HG03565 (cell line): ENCODE data around the gene ABLIM1.
A peak's percentile ranks its signal among the peaks of the same experiment; 100 is the strongest.

Experiments used
- ATAC-seq: cut with Tn5 transposase; IDR thresholded peaks from one replicate; pipeline ENCODE4 v1.9.1; 2021; ENCODE audit warnings: mild to moderate bottlenecking, moderate library complexity; ENCODE audit not compliant: unreplicated experiment

ABLIM1 gene

DNA sequence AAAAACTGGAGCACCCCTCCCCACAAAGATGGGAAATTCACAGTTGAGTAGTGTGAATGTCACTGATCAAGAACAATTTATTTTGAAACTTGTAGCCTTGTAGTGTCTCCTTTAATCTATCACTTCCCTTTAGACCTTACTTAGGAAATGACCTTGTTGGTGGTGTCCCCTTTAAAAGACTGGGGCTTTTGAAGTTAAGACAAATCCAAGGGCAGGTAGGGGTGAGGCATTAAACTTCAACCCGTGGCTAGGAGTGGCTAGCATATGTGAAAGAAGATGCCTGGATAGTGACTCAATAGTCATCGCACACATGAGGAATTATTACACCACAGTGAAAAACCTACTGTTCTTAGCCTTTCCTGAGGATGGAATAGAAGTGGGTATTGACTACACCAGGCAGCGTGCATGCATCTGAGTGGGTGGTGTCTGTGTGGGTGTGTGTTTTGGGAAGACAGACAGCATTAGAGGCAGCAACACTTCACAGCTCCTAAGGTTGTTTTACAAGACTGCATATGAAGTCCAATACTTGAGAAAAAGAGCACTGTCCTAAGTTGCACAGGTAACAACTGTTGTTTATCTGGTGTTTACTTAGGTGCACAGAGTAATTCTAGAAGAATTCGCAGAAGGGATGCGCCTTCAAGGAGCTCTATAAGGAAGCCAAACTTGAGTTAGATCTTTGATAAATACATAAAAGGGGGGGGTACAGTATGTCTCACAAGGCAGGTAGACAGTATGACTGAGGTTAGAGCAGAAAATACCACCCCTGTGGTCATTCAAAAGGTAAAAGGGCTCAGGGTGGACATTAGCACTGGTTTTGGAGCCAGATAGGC is 32.9 kb downstream of the ABLIM1 start:
- ATAC-seq, result no peak

DNA sequence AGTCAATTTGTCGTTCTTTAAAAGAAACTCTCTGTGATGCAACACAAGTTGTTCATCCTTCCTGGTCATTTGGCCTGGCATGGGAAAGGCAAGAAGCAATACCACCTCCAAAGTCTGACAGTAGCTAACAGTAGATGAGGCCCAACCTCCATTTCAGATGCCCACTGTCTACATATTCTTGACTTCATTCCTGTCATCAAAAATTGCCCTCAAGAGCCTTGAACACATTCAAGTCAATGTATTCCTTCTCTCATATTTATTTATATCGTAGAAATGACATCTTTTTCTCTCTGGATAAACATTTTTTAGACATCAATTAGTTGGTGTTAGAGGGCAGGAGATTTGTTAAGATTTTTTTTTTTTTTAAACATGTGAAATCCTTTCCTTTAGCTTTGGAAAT is 33.7 kb downstream of the ABLIM1 start:
- no peak for ATAC-seq

DNA sequence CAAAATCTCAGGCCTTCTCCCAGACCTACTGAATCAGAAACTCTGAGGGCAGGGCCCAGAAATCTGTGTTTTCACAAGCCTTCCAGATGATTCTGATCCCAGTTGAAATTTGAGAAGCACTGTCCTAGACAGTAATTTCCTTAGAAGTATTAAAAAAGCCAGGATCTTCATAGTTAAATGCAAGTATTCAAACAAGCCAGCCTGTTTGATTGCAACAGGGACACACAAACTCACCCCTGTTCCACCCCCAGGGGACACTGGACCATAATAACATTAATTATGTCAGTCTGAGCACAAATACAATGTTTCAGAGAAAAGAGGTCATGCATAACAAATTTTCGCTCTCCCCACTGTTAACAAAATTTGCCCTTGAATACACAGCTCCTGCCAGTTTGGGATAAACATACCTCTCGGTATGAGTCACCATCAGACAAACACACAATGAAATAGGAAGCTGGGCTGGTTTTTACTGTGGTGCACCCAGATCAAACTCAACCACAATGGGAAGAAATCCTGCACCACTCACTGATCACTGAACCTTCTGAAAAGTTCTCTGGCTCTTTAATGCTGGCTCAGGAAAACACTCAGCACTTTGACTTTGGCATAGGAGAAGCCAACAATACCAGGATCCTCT is 34.3 kb downstream of the ABLIM1 start:
- ATAC-seq, result no peak

GRCh38 chr10:114623155-114623554 is 34.9 kb downstream of the ABLIM1 start:
- no peak for ATAC-seq

- no peak for ATAC-seq
These were observed 39.4 kb downstream of the ABLIM1 start for GRCh38 chr10:114618722-114619121.

- ATAC-seq, result no peak
These were observed 41.6 kb downstream of the ABLIM1 start for GRCh38 chr10:114616516-114616915.

GRCh38 chr10:114616103-114616502 is 42.0 kb downstream of the ABLIM1 start:
- ATAC-seq, result no peak

- ATAC-seq, result peak; percentile 88
These were observed 42.5 kb downstream of the ABLIM1 start for GRCh38 chr10:114615600-114616007.

DNA sequence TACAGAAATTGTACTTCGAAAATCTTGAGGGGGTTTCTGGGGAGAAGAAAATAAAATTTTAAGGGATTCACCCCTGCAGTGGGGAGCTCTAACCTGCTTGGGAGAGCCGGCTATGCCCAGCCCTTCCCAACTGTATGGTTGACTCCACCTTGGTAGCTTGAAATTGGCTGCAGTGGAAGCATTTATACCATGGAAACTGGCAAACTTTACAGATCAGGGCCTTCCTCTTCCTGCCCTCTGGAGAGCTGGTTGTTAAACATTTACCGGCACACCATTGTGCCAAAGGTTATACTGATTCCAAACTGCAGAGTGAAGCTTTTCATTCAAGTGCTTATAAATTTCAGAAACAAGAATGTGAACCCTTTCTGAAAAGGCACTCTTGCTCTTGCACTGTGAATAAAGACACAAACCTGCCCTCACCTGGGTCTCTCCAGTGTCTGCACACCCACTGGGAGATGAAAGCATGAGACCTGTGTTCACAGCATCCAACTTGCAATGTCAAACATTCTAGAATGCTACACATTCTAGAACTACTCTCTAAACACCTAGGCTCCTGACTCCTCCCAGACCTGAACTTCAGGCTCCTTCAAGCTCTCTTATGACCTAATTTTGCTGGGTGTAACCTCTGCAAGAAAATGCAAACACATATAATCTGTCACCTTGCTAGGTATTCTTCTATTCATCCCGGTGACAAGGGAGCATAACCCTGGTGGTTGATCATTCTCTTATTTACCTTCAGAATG is 44.7 kb downstream of the ABLIM1 start:
- ATAC-seq, result no peak

DNA sequence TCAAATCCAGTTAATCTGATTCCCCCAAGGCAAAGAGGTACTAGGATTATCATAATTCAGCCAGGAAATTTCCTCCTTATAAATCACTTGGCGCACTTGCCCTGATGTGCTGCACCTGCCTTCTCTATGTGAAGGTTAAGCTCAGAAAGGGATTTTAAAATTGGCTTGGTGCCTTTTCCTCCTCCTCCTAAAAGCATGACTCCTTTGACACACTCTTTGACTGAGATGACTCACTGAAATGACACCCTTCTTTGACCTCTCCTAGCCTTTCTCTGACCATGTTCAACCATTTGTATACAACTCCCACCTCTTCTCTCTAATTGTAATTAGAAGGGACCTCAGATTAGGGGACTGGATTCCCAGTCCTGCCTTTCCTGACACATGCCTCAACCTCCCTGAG is 46.5 kb downstream of the ABLIM1 start:
- no peak for ATAC-seq

GRCh38 chr10:114609518-114610426 is 48.3 kb downstream of the ABLIM1 start:
- ATAC-seq, result no peak

GRCh38 chr10:114607358-114607998 is 50.6 kb downstream of the ABLIM1 start:
- ATAC-seq, result no peak

DNA sequence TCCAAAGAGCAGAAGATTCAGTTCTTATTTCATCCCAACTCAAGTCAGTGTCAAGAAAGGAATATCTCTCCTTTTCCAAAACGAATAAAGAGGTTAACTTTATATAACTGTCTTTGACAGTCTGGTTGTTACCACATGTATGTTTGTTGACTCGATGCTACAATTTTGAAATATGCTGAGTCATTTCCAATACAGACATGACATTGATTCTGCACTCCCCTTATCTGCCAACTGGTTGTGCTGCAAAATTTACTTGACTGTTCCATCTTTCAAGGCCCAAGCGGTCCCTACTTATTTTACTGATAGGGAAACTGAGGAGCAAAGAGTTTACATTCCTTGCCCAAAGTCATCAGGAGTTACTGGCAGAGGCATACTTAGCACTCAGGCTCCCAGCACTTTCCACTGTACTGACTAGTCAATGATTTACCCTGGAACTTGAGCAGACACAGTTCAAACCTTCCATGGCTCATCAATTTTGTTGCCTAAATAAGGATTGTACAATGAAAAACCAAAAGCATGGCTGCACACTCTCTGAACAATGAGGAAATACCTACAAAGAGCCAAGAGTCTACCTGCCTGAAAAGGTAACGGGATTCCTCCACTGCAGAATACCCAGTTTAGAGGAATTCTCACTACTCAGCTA is 52.8 kb downstream of the ABLIM1 start:
- ATAC-seq, result no peak

- ATAC-seq, result no peak
These were observed 53.5 kb downstream of the ABLIM1 start for GRCh38 chr10:114604357-114605130.

DNA sequence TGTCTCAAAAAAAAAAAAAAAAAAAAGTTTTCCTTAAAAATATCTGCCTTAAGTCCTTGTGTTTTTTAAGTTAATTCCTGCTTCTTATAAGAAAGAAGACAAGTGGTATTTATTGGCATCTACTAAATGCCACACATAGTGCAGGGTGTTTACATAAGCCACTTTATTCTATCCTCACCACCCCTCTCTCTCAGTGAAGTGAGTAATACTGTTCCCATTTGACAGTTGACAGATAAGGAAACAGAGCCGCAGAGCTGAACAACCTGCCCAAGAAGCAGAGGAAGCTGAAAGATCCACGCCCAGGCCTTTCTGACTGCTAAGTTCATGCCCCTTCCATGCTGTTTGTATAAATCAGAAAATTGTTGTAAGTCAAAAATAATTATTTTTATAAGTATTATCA is 54.1 kb downstream of the ABLIM1 start:
- no peak for ATAC-seq

DNA sequence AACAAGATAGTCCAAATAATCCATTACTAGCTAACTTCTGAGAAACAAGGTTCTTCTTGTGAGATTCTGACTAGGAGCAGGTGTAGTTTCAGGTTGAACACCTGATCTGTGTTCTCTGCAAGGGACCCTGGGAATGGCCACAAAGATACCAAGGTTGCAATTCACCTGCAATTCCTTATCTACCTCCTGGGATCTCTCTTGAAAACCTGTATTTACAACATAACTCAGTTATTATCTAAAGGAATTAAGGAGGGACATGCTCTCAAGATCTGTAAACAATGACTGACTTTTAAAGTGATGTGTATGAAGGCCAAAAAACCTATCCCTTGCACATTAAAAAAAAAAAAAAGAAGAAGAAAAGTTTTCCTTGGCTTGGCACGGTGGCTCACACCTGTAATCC is 54.8 kb downstream of the ABLIM1 start:
- no peak for ATAC-seq

DNA sequence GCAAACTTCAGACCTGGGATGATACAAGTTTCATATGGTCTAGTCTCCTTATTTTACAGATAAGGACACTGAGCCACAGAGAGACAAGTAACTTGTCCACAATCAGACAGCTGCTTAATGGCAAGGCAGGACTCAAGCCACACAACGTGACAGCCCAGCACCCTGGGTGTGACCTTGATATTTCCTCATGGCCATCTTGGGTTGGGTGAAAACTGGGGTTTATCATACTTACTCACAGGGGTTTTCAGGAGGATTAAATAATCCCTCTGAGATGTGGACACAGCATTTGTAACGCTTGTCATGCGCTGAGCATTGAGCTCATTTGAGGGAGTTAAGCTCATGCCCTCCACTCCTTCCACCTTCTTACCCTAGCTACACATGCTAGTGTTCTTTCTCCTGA is 58.0 kb downstream of the ABLIM1 start:
- ATAC-seq, result no peak

DNA sequence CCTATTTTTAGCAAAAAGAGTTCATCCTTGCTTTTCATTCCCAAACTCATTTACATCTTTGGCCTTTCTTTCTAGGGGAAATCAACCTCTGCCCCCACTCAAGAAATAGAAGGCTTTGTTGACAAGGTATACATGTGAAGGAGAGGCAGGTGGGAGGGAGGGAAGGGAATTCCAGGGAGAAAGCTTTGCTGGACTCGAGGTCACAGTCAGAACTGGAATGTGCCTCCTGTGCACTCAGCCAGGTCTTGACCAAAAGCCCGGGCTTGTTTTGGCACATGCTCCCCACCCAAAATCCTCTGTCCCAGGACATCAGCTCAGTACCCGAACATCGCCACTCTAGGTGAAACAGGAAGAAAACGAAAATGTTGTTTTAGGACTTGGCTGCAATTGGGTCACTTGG is 61.3 kb downstream of the ABLIM1 start:
- no peak for ATAC-seq

DNA sequence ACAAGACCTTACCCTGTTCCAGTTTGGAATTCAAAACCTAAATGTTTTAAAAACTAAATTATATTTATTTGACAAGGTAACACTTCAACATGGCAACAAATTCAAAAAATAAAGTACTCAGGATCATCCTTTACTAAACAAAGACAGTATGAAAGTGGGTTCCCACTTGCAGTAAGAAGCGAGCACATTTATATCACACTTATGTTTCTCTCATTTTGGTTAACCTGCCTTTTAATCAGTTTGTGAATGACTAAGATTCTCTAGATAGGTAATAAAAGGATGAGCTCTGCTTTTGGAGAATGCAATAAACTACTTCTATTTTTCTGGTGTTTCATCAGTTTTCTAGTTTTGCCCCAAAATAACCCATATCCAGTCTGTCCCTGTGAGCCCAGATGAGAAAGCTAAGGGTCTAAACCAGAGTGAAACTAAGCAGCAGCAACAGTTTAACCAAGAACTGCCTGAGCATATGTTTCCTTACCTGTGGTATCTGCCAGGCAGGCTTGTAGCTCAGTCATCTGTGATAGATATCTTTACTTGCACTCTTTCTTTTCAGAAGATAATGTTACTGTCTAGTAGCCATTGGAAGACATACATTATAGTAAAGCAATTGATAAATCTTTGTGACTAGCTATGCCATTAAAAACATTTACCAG is 64.1 kb downstream of the ABLIM1 start:
- no peak for ATAC-seq
